Epithelial cell of esophagus (primary cell): ENCODE results near the gene COA3.
A peak's percentile ranks its signal among the peaks of the same experiment; 100 is the strongest.

Experiments
- DNase-seq: peaks from one replicate; pipeline ENCODE4 v3.0.0; 2010; ENCODE audit warnings: low read depth
- H3K4me3 ChIP-seq: 2 replicates; pipeline ENCODE4 v1.5.1; 2011; ENCODE audit warnings: mild to moderate bottlenecking, low read length, control low read depth
- CTCF ChIP-seq: IDR thresholded peaks from 2 replicates; pipeline ENCODE4 v1.5.1; 2011; ENCODE audit warnings: low read depth, mild to moderate bottlenecking, low read length, control low read depth, inconsistent platforms; ENCODE audit not compliant: insufficient read depth; ENCODE audit errors: missing control alignments

COA3 gene, protein sequence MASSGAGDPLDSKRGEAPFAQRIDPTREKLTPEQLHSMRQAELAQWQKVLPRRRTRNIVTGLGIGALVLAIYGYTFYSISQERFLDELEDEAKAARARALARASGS

DNA sequence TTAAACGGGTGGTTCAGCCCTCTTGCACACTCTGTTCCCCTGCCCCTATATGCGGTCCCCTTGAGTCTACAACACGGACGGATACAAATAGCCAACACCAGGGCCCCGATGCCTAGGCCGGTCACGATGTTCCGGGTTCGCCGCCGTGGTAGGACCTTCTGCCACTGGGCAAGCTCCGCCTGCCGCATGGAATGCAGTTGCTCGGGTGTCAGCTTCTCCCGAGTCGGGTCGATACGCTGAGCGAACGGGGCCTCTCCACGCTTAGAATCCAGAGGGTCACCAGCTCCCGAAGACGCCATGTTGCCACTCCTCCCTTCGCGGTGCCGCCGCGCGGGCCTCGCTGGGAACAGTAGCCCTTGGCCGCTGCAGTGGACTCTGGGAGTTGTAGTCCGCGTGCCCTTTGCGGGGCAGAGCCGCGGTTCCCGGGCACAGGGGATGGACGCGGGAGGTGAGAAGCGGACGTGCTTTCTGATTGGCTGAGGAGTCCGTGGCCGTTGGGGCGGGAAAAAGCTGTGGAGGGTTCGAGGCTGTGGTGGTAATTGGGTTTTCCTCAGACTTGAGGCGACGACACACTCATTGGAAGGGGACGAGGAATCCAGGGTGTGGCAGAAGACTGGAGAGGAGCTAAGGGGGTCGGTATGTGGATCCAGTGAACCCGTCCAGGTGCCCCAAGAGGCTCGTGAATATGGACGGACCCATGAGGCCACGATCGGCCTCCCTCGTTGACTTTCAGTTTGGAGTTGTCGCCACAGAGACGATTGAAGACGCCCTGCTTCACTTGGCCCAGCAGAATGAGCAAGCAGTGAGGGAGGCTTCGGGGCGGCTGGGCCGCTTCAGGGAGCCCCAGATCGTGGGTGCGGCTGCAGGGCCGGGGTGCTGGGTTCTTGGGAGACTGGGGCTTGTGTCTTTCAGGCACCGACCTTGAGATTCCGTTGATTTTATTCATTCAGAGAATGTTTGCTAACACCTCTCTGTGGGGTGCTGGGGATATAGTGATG, at the start of gene COA3, which contains the start of gene CNTD1:
COA3 (minus strand) TSS at position 322 of the 998 bp plus-strand sequence; CDS start at position 299, 23 bp downstream.
CNTD1 (plus strand) TSS at position 479 of the 998 bp plus-strand sequence; CDS start at position 686, 207 bp downstream.
- peak within 1 kb of the TSS; percentile 85 for H3K4me3 ChIP-seq
- no peak for TF ChIP-seq CTCF
- DNase-seq, result peak; percentile 83

- H3K4me3 ChIP-seq, result no peak overlapping the region
- DNase-seq, result no peak
- TF ChIP-seq CTCF, result no peak
Measured at GRCh38 chr17:42848093-42848492, 49.6 kb upstream of the COA3 start.

- TF ChIP-seq CTCF, result no peak
- DNase-seq, result peak; percentile 78
- H3K4me3 ChIP-seq, result no peak overlapping the region
Measured at GRCh38 chr17:42846594-42847280, 48.2 kb upstream of the COA3 start.

- TF ChIP-seq CTCF, result no peak
- H3K4me3 ChIP-seq, result no peak overlapping the region
- no peak for DNase-seq
Measured at GRCh38 chr17:42845918-42846593, 47.6 kb upstream of the COA3 start.

DNA sequence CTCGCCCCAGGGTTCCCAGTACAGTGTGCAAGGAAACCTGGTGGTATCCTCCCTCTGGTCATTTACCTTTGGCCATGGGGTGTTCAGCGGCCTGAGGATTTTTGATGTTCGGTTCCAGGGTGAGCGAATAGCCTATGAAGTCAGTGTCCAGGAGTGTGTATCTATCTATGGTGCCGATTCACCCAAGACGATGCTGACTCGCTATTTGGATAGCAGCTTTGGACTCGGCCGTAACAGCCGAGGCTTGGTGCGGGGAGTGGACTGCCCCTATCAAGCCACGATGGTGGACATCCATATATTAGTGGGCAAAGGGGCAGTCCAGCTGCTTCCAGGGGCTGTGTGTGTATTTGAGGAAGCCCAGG, 47.0 kb upstream of the COA3 start:
- no peak for DNase-seq
- TF ChIP-seq CTCF, result no peak
- H3K4me3 ChIP-seq, result no peak overlapping the region

DNA sequence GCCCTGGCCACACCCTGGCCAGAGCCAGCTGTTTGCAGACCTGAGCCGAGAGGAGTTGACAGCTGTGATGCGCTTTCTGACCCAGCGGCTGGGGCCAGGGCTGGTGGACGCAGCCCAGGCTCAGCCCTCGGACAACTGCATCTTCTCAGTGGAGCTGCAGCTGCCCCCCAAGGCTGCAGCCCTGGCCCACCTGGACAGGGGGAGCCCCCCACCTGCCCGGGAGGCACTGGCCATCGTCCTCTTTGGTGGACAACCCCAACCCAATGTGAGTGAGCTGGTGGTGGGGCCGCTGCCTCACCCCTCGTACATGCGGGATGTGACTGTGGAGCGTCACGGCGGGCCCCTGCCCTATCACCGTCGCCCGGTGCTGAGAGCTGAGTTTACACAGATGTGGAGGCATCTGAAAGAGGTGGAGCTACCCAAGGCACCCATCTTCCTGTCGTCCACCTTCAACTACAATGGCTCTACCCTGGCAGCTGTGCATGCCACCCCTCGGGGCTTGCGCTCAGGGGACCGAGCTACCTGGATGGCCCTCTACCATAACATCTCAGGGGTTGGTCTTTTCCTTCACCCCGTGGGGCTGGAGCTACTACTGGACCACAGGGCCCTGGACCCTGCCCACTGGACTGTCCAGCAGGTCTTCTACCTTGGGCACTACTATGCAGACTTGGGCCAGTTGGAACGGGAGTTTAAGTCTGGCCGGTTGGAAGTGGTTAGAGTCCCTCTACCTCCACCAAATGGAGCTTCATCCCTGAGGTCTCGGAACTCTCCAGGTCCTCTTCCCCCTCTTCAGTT, 46.5 kb upstream of the COA3 start:
- DNase-seq, result no peak
- TF ChIP-seq CTCF, result no peak
- no peak overlapping the region for H3K4me3 ChIP-seq
